ENCODE measurements around the gene CDH12.

GRCh38 chr5:22780756-22781155 lies 72.4 kb downstream of the CDH12 start:
- TF ChIP-seq POLR2A (IDR thresholded peaks at IDR 0.05; ENCODE audit: low read length) = no peak
- no peak for TF ChIP-seq GATA1 (IDR thresholded peaks at IDR 0.05; ENCODE audit: low read depth, low read length)

Data from erythroblast (primary cell).